Measurements from ENCODE around the gene AP3M1.

The AP3M1 gene

DNA sequence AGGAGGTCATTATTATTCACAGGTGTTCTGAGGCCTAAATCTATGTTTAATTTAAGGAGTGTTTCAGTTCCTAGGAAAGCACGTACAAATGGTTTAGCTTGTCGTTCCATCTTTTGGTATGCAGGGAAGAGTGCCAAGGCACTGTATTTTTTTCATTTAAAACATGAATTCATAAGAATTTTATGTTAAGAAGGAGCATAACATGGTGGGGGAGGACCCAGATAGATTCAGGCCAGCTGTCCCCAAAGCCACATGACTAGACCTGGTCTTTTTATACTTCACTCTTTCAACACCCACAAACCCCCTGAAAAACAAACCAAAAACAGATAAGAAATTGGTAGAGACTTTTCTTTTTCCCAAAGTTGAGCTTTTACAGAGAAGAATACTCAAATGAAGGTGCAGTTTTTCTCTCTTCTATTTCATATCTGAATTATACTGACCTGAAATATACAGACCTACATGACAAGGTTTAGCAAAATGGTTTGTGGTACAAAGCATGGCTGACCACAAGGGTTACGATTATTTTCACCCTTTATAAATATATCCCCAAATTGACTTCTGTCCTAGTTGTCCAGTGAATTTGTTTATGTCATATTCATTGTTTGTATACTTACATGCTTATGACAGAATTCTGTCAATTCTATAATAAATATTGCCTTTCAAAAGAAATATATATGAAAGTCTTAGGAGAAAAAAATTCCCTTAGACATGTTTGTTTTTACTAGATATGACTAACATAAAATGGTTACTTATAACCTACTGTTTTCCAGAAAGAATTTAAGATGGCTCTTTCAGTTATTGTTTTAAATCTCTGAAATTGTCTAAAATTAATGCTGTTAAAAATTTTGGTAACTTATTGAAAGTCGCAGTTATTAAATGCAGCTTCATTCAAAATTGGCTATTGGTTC is 71.3 kb downstream of the AP3M1 start:
- no peak for DNase-seq (ENCODE audit: low read depth)

DNA sequence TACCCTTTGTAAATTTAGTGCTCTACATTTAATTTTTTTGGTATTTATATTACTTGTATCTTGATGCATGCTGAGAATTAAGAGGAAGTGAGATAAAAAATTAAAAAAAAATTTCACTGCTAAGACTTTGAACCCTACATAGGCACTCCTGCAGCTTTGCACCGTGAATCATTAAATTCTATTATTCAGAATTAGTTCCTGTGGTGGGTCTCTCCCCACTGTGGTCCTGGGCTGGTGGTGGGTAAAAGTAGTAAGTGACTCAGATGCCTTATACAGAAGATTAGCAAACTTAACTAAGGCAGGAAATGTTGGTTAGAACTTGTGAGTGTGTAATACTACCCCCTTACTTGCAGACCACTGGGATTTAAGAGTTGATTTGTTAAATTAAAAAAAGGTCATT is 72.6 kb downstream of the AP3M1 start:
- peak; percentile 17 for DNase-seq (ENCODE audit: low read depth)

DNA sequence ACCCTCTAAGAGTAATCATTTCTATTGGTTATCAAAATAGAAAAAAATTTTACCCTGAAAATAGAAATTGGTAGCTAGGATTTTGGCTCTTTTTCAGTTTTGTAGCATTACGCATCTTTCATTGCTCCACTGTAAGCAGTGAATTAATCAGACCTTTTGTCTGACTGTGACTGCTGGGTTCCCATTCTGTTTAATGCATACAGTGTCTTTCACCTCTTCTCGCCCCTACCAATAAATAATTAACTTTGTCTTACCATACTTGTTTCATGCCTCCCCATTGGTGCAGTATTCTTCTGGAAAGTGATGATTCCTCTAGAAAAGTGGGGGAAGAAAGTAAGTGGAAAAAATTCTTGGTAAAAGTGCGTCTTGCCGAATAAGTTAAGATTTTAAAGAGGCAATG is 73.2 kb downstream of the AP3M1 start:
- no peak for DNase-seq (ENCODE audit: low read depth)

DNA sequence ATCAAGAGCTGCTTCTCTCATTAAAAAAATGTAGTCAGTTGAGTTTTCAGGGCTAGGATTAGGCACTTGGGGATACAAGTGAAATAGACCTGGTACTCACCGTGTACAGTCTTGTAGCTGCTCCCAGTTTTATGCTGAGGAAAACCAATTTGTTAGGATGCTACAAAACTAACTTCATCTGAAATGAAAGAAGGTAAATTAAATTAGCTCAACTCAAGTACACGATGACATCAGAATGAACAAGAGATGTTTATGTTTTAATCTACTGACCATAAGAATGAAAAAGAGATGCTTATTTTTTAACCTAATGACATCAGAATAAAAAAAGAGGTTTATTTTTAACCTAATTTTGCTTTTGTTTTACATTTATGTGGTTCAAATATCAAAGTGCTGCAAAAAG is 73.7 kb downstream of the AP3M1 start:
- DNase-seq (ENCODE audit: low read depth): no peak

DNA sequence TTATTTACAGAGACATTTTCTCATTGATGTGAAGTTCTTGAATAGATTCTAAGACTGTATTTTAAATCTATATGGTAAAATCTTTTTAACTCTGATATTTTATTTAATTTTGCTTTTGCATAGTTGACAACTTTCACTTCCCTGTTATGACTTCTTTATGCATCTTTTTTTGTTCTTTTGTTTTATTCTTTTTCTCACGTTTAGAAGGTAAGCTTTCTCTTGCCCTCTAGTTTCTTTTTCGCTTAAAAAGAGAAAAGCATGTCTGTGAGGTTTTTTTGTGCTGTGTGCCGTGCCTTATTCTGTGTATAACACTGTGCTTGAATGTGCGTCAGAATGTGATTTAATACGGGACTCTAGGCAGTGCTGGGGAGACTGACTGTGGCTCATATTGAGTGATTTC is 74.7 kb downstream of the AP3M1 start:
- DNase-seq (ENCODE audit: low read depth): no peak

DNA sequence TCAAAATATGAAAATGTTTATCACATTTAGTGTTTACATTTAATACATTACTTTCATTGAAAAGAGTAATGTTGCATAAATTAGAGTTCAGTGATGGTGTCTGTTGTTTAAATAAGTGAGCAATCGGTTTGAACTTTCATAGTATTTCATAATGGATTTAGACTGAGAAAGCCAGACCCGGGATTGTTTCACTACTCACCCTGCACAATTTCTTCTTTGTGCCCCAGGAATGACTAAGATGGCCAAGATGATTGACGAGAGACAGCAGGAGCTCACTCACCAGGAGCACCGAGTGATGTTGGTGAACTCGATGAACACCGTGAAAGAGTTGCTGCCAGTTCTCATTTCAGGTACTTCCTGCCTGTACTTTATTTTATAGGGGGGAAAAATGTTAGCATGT is 78.1 kb downstream of the AP3M1 start:
- DNase-seq (ENCODE audit: low read depth): no peak

DNA sequence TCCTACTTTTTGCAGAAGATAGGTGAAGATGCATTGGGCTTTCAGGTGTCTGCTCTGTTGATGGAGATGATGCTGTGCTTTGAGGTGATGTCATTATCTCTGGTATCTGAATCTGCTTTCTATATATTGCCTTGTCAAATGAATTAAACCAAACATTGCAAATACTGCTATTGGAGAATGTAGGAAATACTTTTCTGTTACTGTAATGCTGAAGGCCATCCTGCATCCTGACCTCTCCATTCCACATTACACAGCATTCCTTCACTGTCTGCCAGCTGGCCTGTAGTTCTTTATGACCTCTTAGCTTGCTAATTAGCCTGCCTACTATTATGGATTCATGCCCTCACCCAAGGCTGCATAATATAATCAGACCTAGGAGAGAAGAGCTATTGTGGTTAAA is 79.5 kb downstream of the AP3M1 start:
- DNase-seq (ENCODE audit: low read depth): no peak

All from stimulated activated CD8-positive, alpha-beta memory T cell treated with anti-CD3 and anti-CD28 coated beads, Interleukin-12 subunit alpha, Interleukin-12 subunit beta, amount 100 ng/mL, for 1 hour (primary cell).